Kidney (tissue), 14 donors: Measurements from ENCODE around the gene RBL2. TPM values are rescaled to one million over a fixed set of nuclear protein-coding genes. Genes with fewer than 3 reads are reported as not detected.

ENCODE experiments used
- DNase-seq, 5 donors: peaks; one replicate each; pipeline ENCODE4 v3.0.0-alpha.2; 2013 to 2020
- FAIRE-seq: peaks from 2 replicates; lab custom pipeline; 2012; peaks lifted over from hg19 to GRCh38; lab: Jason Lieb, UNC
- H3K27ac ChIP-seq, 2 donors: one replicate each; pipeline ENCODE4 v1.7.0; 2013; ENCODE audit warnings: low read depth in 2 of 2, low read length in 2 of 2, inconsistent platforms in 1 of 2
- H3K27me3 ChIP-seq: one replicate; pipeline ENCODE4 v1.7.1; 2013; ENCODE audit warnings: low read length, inconsistent platforms; ENCODE audit not compliant: control insufficient read depth, insufficient read depth
- H3K36me3 ChIP-seq, 3 donors: one replicate each; pipeline versions ENCODE4 v1.7.0 to v1.7.1; 2013; ENCODE audit warnings: low read length in 3 of 3, control low read depth in 1 of 3, inconsistent platforms in 1 of 3; ENCODE audit not compliant: insufficient read depth in 3 of 3, control insufficient read depth in 2 of 3
- H3K4me1 ChIP-seq, 3 donors: one replicate each; pipeline versions ENCODE4 v1.7.0 to v1.7.1; 2013; ENCODE audit warnings: low read length in 3 of 3, inconsistent platforms in 1 of 3, low read depth in 1 of 3; ENCODE audit not compliant: control insufficient read depth in 2 of 3, insufficient read depth in 2 of 3
- H3K4me3 ChIP-seq, 3 donors: one replicate each; pipeline versions ENCODE4 v1.7.0 to v1.8.1; 2013; ENCODE audit warnings: low read length in 3 of 3, control low read depth in 1 of 3, inconsistent platforms in 1 of 3
- H3K9ac ChIP-seq, 3 donors: one replicate each; pipeline versions ENCODE4 v1.7.0 to v1.7.1; 2013; ENCODE audit warnings: low read length in 3 of 3, control low read depth in 1 of 3, inconsistent platforms in 1 of 3
- H3K9me3 ChIP-seq, 3 donors: one replicate each; pipeline versions ENCODE4 v1.7.0 to v1.7.1; 2013; ENCODE audit warnings: low read length in 3 of 3, control low read depth in 1 of 3, inconsistent platforms in 1 of 3; ENCODE audit not compliant: control insufficient read depth in 2 of 3, insufficient read depth in 1 of 3
- intact Hi-C: fragments of 100-400 bp; cut with DNase I; formaldehyde crosslinking; loops from one replicate; pipeline ENCODE4 v1.11.1; 2022
- polyA plus RNA-seq: library from polyadenylated mRNA; stranded (reverse); fragments of 350-450 nt; fragmentation: Illumina TruSeq; extraction: RNeasy Lipid Tissue Mini Kit (QIAGEN cat#74804); gene quantifications from one replicate; pipeline ENCODE4 v1.2.3, GENCODE V29; 2014; ENCODE audit warnings: low read depth, low replicate concordance; ENCODE audit not compliant: insufficient read depth
- total RNA-seq: library from RNA; stranded (reverse); fragmentation: NEBNext Ultra II Directional; extraction: Animal tissue kit (Norgen Biotek cat#: 25700); gene quantifications from one replicate; pipeline ENCODE4 v1.2.1, GENCODE V29; 2021
- TF ChIP-seq, protein P1 (sequence below): IDR thresholded peaks from 3 replicates; pipeline ENCODE4 v1.5.1; 2012; ENCODE audit warnings: mild to moderate bottlenecking, moderate library complexity, borderline replicate concordance; ENCODE audit not compliant: insufficient read depth; ENCODE audit errors: extremely low read depth
- donor health status: control.
- donor health status: control.
- donor health status: control.
- donor health status: control.
- donor health status: control.
- donor health status: DM: yes; HTN: yes; CAD: no.
- donor health status: Normal renal cell carcinoma (clear cell type).

The RBL2 gene
- total and polyA plus RNA-seq, 2 donors from 2014 or later = 22.7 to 67.9 TPM

DNA sequence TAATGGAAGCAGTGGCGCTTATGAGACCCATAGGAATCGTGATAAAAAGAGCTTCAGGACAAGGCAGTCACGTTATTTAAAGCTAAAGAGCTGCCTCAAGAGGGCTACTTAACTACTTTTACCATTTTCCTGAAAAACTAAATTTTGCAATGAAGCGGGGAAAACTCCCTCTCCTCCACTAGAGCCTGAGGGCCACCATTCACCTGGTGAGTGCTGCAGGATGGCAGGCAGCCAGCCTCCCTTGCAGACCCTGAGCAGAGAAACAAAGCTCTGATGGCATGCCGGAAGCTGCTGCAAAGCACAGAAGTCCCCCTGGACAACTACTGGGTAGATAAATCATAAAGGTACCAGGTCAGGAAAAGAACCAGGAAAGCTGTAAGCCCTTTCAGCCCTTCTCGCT lies 60.4 kb downstream of the RBL2 start:
- no peak for DNase-seq
- no peaks in the 10 kb centered on the region for H3K27me3 ChIP-seq
- peaks cover 0 to 55% (median 37%) of the 10 kb centered on the region in 3 donors for H3K36me3 ChIP-seq
- no peaks in the 10 kb centered on the region for H3K4me1 ChIP-seq
- no peak overlapping the region for H3K4me3 ChIP-seq
- H3K27ac ChIP-seq = no peak overlapping the region
- intact Hi-C loops = no loop called here
- FAIRE-seq = no peak
- TF ChIP-seq, protein P1, sequence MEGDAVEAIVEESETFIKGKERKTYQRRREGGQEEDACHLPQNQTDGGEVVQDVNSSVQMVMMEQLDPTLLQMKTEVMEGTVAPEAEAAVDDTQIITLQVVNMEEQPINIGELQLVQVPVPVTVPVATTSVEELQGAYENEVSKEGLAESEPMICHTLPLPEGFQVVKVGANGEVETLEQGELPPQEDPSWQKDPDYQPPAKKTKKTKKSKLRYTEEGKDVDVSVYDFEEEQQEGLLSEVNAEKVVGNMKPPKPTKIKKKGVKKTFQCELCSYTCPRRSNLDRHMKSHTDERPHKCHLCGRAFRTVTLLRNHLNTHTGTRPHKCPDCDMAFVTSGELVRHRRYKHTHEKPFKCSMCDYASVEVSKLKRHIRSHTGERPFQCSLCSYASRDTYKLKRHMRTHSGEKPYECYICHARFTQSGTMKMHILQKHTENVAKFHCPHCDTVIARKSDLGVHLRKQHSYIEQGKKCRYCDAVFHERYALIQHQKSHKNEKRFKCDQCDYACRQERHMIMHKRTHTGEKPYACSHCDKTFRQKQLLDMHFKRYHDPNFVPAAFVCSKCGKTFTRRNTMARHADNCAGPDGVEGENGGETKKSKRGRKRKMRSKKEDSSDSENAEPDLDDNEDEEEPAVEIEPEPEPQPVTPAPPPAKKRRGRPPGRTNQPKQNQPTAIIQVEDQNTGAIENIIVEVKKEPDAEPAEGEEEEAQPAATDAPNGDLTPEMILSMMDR = no peak
- no peaks in the 10 kb centered on the region for H3K9me3 ChIP-seq
- H3K9ac ChIP-seq = no peak overlapping the region

DNA sequence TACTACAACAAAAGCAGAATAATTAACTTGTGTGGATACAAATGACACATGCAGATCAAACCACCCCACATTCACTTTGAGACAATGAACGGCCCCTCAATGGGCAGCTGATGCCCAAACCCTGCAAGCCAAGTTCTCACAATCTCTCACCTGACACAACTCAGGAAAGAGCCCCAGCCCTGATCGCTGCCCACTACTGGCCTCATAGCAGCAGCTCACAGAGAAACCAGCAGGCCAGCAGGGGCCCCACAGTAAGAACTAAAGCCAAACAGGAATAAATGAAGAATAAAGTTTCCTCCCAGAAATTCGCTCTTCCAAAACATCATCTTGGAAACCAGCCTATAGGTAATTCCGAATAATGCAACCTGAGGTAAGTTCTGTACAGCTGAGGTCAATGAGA lies 61.1 kb downstream of the RBL2 start:
- Histone ChIP-seq H3K4me1 (no peaks in the 10 kb centered on the region), H3K27me3 (no peaks in the 10 kb centered on the region), H3K36me3 (peaks cover 0 to 49% (median 34%) of the 10 kb centered on the region in 3 donors), H3K4me3 (no peak overlapping the region), H3K9me3 (no peaks in the 10 kb centered on the region), H3K27ac (no peak overlapping the region), H3K9ac (no peak overlapping the region)
- no peak for DNase-seq
- TF ChIP-seq, protein P1 = no peak
- intact Hi-C loops = no loop called here
- no peak for FAIRE-seq

DNA sequence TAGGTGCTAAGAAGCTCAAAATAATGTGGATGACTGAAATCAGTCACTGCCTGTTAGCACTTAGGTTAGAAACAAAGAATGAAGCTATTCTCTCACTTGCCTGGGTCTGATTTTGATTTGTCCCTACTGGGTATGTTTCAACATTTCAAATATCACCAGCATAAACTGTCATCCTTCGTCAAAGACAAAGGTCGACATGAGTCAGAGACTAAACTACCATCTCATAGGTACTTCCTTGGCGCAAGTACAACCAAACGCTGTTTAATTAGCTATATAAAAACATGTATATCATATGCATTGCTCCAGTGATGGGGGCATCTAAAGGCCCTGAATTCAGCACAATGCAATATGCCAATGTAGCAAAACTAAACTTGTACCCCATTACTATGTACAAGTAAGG lies 64.7 kb downstream of the RBL2 start:
- no peak for DNase-seq
- Histone ChIP-seq H3K27me3 (no peaks in the 10 kb centered on the region), H3K27ac (no peak overlapping the region), H3K9me3 (no peaks in the 10 kb centered on the region), H3K4me3 (no peak overlapping the region), H3K36me3 (peaks cover 0 to 33% (median 23%) of the 10 kb centered on the region in 3 donors), H3K9ac (no peak overlapping the region), H3K4me1 (peaks cover 3 to 16% (median 16%) of the 10 kb centered on the region in 3 donors)
- FAIRE-seq = no peak
- TF ChIP-seq, protein P1 = no peak
- intact Hi-C loops = no loop called here
